ENCODE results near the gene MLXIPL.
"Not testable (repeated sequence)": the region's sequence is repeated elsewhere in the genome, so short reads cannot be mapped to it uniquely, and the experiment has no call there.

Gene MLXIPL

DNA sequence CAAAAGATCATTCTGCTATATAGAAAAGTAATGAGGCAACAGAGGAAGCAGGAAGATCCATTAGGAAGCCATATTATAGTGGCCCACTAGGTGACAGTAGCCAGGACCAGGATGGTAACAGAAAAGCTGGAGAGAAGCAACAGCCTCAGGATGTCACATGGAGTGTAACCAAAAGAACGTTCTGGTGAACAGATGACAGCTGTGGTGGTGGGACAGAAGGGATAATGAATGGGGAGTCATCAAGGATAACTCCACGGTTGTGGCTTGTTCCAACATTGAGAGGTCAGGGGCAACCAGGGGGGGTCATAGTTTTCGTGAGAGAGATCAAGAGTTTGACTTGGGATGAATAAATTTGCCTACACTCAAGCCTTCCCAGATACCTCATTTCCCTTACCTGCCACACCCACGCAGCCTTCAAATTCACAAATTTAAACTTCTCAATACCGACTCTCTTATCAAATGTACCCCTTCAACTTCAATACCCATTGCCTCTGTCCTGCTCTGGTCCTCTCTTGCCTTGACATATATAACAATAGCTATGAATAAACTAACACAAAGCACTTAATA, 55.2 kb downstream of the MLXIPL start:
- H3K4me3 ChIP-seq (ENCODE audit: low read depth, low read length): no peak overlapping the region
- TF ChIP-seq CTCF (IDR thresholded peaks at IDR 0.05; ENCODE audit: low read depth, low read length): peak; percentile 4
- TF ChIP-seq, protein P1, sequence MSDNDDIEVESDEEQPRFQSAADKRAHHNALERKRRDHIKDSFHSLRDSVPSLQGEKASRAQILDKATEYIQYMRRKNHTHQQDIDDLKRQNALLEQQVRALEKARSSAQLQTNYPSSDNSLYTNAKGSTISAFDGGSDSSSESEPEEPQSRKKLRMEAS (IDR thresholded peaks at IDR 0.05; ENCODE audit: low read depth, low read length): no peak
- DNase-seq (ENCODE audit: low read depth): no peak

DNA sequence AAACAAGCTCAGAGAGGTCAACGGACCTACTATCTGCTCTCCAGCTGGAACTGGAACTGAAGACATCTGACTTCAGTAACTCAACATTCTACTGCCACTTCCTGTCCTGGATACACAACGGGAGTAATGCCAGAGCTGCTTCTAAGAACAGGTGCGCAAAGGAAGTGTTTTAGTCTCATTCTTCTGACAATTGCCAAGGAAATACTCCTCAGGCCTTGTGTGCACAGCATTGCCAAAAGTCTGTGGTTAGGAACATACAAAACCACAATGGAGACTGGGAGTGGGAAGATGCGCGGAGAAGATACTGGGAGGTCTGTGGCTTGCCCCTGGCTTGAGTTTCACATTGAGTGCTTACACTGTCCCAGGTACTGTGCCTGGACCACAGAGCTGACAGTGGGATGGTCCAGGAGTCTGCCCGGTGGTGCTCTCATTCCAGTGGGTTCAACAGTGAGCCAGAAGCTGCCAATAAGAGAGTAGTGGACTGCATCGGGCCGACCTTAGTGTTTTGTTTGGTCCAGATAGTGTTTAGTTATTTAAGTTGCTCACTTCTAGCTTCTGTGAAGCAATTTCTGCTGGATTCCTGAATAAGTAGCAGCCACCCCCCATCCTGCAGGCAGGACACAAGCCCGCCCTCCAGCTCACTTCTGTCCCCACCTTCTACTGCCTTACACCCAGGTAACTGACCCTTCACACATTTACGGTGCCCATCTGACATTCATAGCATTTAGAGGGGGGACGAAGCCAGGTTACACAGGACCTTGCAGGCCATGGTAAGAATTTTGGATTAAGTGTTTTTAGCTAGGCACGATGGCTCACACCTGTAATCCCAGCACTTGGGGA, 56.3 kb downstream of the MLXIPL start:
- no peak overlapping the region for H3K4me3 ChIP-seq (ENCODE audit: low read depth, low read length)
- TF ChIP-seq POLR2A (IDR thresholded peaks at IDR 0.05; ENCODE audit: extremely low read depth, insufficient read length) (no peak), CTCF (IDR thresholded peaks at IDR 0.05; ENCODE audit: low read depth, low read length) (no peak), MYC (IDR thresholded peaks at IDR 0.05; ENCODE audit: low read depth, low read length) (no peak)
- TF ChIP-seq, protein P1 (IDR thresholded peaks at IDR 0.05; ENCODE audit: low read depth, low read length): no peak
- DNase-seq (ENCODE audit: low read depth): no peak

GRCh38 chr7:73567140-73567539, 57.2 kb downstream of the MLXIPL start:
- no peak overlapping the region for H3K4me3 ChIP-seq (ENCODE audit: low read depth, low read length)
- TF ChIP-seq CTCF (IDR thresholded peaks at IDR 0.05; ENCODE audit: low read depth, low read length) (no peak), MYC (IDR thresholded peaks at IDR 0.05; ENCODE audit: low read depth, low read length) (no peak), POLR2A (IDR thresholded peaks at IDR 0.05; ENCODE audit: extremely low read depth, insufficient read length) (no peak)
- TF ChIP-seq, protein P1 (IDR thresholded peaks at IDR 0.05; ENCODE audit: low read depth, low read length): no peak
- no peak for DNase-seq (ENCODE audit: low read depth)

DNA sequence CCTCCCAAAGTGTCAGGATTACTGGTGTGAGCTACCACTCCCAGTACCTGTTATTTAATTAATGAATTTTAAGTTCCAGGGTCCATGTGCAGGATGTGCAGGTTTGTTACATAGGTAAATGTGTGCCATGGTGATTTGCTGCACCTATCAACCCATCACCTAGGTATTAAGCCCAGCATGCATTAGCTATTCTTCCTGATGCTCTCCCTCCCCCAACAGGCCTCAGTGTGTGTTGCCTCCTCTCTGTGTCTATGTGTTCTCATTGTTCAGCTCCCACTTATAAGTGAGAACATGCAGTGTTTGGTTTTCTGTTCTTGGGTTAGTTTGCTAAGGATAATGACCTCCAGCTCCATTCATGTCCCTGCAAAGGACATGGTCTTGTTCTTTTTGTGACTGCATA, 57.9 kb downstream of the MLXIPL start:
- DNase-seq (ENCODE audit: low read depth); H3K4me3 ChIP-seq (ENCODE audit: low read depth, low read length): not testable (repeated sequence)

- TF ChIP-seq MYC (IDR thresholded peaks at IDR 0.05; ENCODE audit: low read depth, low read length) (no peak), CTCF (IDR thresholded peaks at IDR 0.05; ENCODE audit: low read depth, low read length) (no peak), POLR2A (IDR thresholded peaks at IDR 0.05; ENCODE audit: extremely low read depth, insufficient read length) (no peak)
- TF ChIP-seq, protein P1 (IDR thresholded peaks at IDR 0.05; ENCODE audit: low read depth, low read length): no peak
- DNase-seq (ENCODE audit: low read depth): peak; percentile 44
- H3K4me3 ChIP-seq (ENCODE audit: low read depth, low read length): no peak overlapping the region
Observed at GRCh38 chr7:73565675-73566340, 58.5 kb downstream of the MLXIPL start.

GRCh38 chr7:73560109-73560835, 64.0 kb downstream of the MLXIPL start:
- H3K4me3 ChIP-seq (ENCODE audit: low read depth, low read length): no peak overlapping the region
- TF ChIP-seq MYC (IDR thresholded peaks at IDR 0.05; ENCODE audit: low read depth, low read length) (peak; percentile 74), CTCF (IDR thresholded peaks at IDR 0.05; ENCODE audit: low read depth, low read length) (no peak), POLR2A (IDR thresholded peaks at IDR 0.05; ENCODE audit: extremely low read depth, insufficient read length) (no peak)
- TF ChIP-seq, protein P1 (IDR thresholded peaks at IDR 0.05; ENCODE audit: low read depth, low read length): peak; percentile 73; the same call in 1 of the 2 replicates
- DNase-seq (ENCODE audit: low read depth): peak; percentile 79

Measured in NB4 (cell line).